Glutamatergic neuron (in vitro differentiated cells): Measurements from ENCODE around the gene RBM23. TPM values are rescaled to one million over a fixed set of nuclear protein-coding genes. Genes with fewer than 3 reads are reported as not detected.
A peak's percentile ranks its signal among the peaks of the same experiment; 100 is the strongest.

Experiments
- DNase-seq: peaks from one replicate; pipeline ENCODE4 v3.0.0; 2022
- H3K27ac Mint-ChIP-seq: one replicate; pipeline ENCODE4 v1.8.0; 2020; ENCODE audit warnings: mild to moderate bottlenecking, mixed read lengths, inconsistent platforms; ENCODE audit not compliant: unreplicated experiment
- H3K27me3 Mint-ChIP-seq: one replicate; pipeline ENCODE4 v1.8.0; 2020; ENCODE audit warnings: mild to moderate bottlenecking, moderate library complexity, mixed read lengths, inconsistent platforms; ENCODE audit not compliant: unreplicated experiment
- H3K36me3 Mint-ChIP-seq: one replicate; pipeline ENCODE4 v1.8.0; 2020; ENCODE audit warnings: mild to moderate bottlenecking, mixed read lengths, inconsistent platforms; ENCODE audit not compliant: unreplicated experiment
- H3K4me1 Mint-ChIP-seq: one replicate; pipeline ENCODE4 v1.8.0; 2020; ENCODE audit warnings: mild to moderate bottlenecking, low read depth, mixed read lengths, inconsistent platforms; ENCODE audit not compliant: unreplicated experiment
- H3K4me3 Mint-ChIP-seq: one replicate; pipeline ENCODE4 v1.8.0; 2020; ENCODE audit warnings: mild to moderate bottlenecking, mixed read lengths, inconsistent platforms; ENCODE audit not compliant: unreplicated experiment
- H3K9me3 Mint-ChIP-seq: one replicate; pipeline ENCODE4 v1.8.0; 2020; ENCODE audit warnings: mild to moderate bottlenecking, moderate library complexity, mixed read lengths, inconsistent platforms; ENCODE audit not compliant: unreplicated experiment
- total RNA-seq: library from RNA; stranded (reverse); fragmentation: NEBNext Ultra II Directional; extraction: Animal tissue kit (Norgen Biotek cat#: 25700); gene quantifications from one replicate; pipeline ENCODE4 v1.2.1, GENCODE V29; 2021; ENCODE audit not compliant: unreplicated experiment
- TF ChIP-seq, protein P1 (sequence below): fragments of 200-600 bp; sonication (generic); IDR thresholded peaks from one replicate; pipeline ENCODE4 v1.5.0; 2021; ENCODE audit not compliant: partially characterized antibody, unreplicated experiment

Gene RBM23
- total RNA-seq, 1 donor from 2014 or later, result 70.9 TPM

DNA sequence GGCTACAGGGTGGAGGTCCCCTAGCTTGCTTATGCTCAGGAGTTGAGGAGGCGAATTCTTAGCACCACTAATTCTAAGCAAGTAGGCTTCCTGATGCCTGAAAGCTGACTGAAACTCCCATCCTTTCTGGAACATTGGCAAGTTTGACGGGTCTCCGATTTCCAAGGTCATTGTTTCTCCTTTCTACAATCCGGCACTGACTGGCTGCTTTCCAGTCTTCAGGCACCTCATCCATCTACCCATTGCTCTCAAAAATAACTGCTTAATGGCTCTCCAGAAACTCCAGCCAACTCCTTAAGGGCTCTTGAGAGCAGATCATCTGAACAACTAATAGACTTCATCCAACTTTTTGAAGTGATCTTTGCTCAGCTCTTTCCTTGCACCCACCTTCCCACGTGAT is 22.6 kb downstream of the RBM23 start:
- Mint-ChIP-seq H3K9me3 (peaks cover 6% of the 10 kb centered on the region), H3K36me3 (no peaks in the 10 kb centered on the region), H3K27me3 (peaks cover 1% of the 10 kb centered on the region), H3K4me1 (peaks cover 27% of the 10 kb centered on the region), H3K4me3 (no peak overlapping the region), H3K27ac (no peak overlapping the region)
- TF ChIP-seq, protein P1, sequence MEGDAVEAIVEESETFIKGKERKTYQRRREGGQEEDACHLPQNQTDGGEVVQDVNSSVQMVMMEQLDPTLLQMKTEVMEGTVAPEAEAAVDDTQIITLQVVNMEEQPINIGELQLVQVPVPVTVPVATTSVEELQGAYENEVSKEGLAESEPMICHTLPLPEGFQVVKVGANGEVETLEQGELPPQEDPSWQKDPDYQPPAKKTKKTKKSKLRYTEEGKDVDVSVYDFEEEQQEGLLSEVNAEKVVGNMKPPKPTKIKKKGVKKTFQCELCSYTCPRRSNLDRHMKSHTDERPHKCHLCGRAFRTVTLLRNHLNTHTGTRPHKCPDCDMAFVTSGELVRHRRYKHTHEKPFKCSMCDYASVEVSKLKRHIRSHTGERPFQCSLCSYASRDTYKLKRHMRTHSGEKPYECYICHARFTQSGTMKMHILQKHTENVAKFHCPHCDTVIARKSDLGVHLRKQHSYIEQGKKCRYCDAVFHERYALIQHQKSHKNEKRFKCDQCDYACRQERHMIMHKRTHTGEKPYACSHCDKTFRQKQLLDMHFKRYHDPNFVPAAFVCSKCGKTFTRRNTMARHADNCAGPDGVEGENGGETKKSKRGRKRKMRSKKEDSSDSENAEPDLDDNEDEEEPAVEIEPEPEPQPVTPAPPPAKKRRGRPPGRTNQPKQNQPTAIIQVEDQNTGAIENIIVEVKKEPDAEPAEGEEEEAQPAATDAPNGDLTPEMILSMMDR, result no peak
- no peak for DNase-seq

DNA sequence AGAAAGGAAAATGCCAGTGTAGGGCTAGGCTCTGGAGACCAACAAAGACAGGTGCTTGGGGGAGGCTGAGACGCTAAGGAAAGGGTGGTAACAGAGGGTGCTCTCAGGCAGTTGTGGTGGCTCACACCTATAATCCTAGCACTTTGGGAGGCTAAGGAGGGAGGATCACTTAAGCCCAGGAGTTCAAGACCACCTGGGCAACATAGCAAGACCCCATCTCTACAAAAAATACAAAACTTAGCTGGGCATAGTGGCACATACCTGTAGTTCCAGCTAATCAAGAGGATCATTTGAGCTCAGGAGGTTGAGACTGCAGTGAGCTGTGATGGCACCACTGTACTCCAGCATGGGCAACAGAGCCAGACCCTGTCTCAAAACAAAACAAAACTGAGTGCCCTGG is 23.5 kb downstream of the RBM23 start:
- no peaks in the 10 kb centered on the region for H3K36me3 Mint-ChIP-seq
- H3K4me1 Mint-ChIP-seq, result peaks cover 28% of the 10 kb centered on the region
- peaks cover 6% of the 10 kb centered on the region for H3K9me3 Mint-ChIP-seq
- TF ChIP-seq, protein P1, result no peak
- H3K27me3 Mint-ChIP-seq, result peaks cover 1% of the 10 kb centered on the region
- H3K27ac Mint-ChIP-seq, result no peak overlapping the region
- DNase-seq, result no peak
- no peak overlapping the region for H3K4me3 Mint-ChIP-seq

DNA sequence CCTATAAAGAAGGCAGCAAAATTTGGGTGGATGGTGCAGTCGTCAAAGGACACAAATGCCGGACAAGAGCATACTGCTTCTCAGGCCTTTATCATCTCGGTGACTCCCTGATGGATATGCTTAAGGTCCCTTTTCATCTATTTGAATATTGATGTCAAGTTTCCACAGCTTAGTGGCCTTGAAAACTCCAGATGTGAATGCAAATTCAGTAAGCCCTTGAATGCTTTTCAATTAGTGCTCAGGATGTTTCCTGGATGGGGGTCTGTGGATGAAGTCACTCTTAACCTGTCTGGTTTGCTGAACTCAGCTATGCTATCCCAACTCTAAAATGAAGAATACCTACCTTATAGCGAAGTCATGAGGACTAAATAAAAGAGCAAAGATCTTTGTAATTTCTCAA is 25.2 kb downstream of the RBM23 start:
- Mint-ChIP-seq H3K4me3 (peak overlapping the region; percentile 53), H3K4me1 (peaks cover 34% of the 10 kb centered on the region), H3K27me3 (no peaks in the 10 kb centered on the region), H3K36me3 (no peaks in the 10 kb centered on the region), H3K9me3 (peaks cover 11% of the 10 kb centered on the region), H3K27ac (peak overlapping the region; percentile 99)
- TF ChIP-seq, protein P1, result no peak
- DNase-seq, result no peak

DNA sequence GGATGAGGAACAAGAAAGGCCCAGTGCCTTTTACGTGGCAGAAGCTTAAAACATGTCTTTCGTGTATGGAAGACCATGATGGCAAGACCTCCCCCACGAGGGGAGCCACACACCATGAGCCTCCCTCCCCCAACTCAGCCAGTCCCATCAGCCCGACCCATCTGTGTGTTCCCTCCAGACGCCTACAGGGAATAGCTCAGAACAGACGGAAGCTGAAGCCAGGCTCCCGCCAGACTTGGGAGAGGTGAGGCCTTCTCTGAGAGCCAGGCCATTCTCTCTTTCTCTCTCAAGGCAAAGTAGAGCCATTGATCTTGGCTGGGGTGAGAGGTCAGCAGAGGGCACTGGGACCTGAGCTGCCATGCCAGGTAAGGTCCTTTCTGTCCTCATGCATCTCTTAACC is 26.5 kb downstream of the RBM23 start:
- peak overlapping the region; percentile 99 for H3K27ac Mint-ChIP-seq
- peaks cover 37% of the 10 kb centered on the region for H3K4me1 Mint-ChIP-seq
- H3K9me3 Mint-ChIP-seq, result peaks cover 18% of the 10 kb centered on the region
- no peaks in the 10 kb centered on the region for H3K36me3 Mint-ChIP-seq
- TF ChIP-seq, protein P1, result no peak
- peak overlapping the region; percentile 53 for H3K4me3 Mint-ChIP-seq
- peak; percentile 64 for DNase-seq
- H3K27me3 Mint-ChIP-seq, result peaks cover 6% of the 10 kb centered on the region

DNA sequence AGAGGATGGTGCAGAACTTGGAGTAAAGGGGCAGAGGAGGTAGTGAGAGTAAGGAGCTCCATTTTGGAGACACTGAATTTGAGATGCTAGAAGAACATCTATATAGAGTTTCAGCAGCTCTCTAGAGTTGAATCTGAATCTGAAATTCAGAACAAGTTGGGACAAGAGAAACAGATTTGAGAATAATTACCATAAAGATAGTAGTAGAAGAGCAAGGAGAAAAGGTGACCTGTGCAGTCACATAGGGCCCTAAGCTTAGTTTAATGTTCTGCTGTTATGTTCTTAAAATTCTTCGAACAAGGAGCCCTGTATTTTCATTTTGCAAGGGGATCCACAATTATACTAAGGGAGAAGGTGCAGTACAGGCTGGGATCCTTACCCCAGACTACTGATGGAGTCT is 28.5 kb downstream of the RBM23 start:
- Mint-ChIP-seq H3K4me3 (peak overlapping the region; percentile 14), H3K27ac (peak overlapping the region; percentile 59), H3K27me3 (peaks cover 14% of the 10 kb centered on the region), H3K9me3 (peaks cover 25% of the 10 kb centered on the region), H3K4me1 (peaks cover 50% of the 10 kb centered on the region), H3K36me3 (peaks cover 4% of the 10 kb centered on the region)
- TF ChIP-seq, protein P1, result no peak
- no peak for DNase-seq
